GM23338 (cell line): ENCODE results near the gene USP7. TPM values are rescaled to one million over a fixed set of nuclear protein-coding genes. Genes with fewer than 3 reads are reported as not detected.
"Not testable (repeated sequence)": the region's sequence is repeated elsewhere in the genome, so short reads cannot be mapped to it uniquely, and the experiment has no call there.

Source experiments
- ATAC-seq: fragments of 200-7000 bp; cut with Tn5 transposase; 3 replicates; pipeline ENCODE4 v1.9.1; 2020
- DNase-seq: peaks from one replicate; pipeline ENCODE4 v3.0.0-alpha.2; 2015; ENCODE audit warnings: low spot score
- H2AFZ ChIP-seq: fragments of 200-600 bp; sonication (generic); 2 replicates; pipeline ENCODE4 v1.8.0; 2016; ENCODE audit warnings: antibody characterized with exemption, mild to moderate bottlenecking, moderate library complexity
- H3F3A ChIP-seq: fragments of 200-600 bp; sonication (generic); replicated peaks from 2 replicates; pipeline ENCODE4 v1.8.0; 2017; ENCODE audit warnings: antibody characterized with exemption, mixed run types, low read depth
- H3K27ac ChIP-seq: fragments of 200-600 bp; sonication (generic); 2 replicates; pipeline ENCODE4 v1.6.1; 2016; ENCODE audit warnings: low read depth
- H3K27me3 ChIP-seq: fragments of 200-600 bp; sonication (generic); 2 replicates; pipeline ENCODE4 v1.8.0; 2016; ENCODE audit warnings: mild to moderate bottlenecking, mixed run types, moderate library complexity; ENCODE audit not compliant: insufficient read depth
- H3K36me3 ChIP-seq: fragments of 200-600 bp; sonication (generic); 2 replicates; pipeline ENCODE4 v1.8.0; 2016; ENCODE audit warnings: mild to moderate bottlenecking; ENCODE audit not compliant: insufficient read depth
- H3K4me1 ChIP-seq: fragments of 200-600 bp; sonication (generic); 2 replicates; pipeline ENCODE4 v1.8.0; 2016; ENCODE audit warnings: mild to moderate bottlenecking, moderate library complexity; ENCODE audit not compliant: insufficient read depth
- H3K4me2 ChIP-seq: fragments of 200-600 bp; sonication (generic); 2 replicates; pipeline ENCODE4 v1.7.1; 2017; ENCODE audit warnings: mixed run types
- H3K4me3 ChIP-seq: fragments of 200-600 bp; sonication (generic); 2 replicates; pipeline ENCODE4 v1.6.1; 2016; ENCODE audit warnings: mixed run types
- H3K79me2 ChIP-seq: fragments of 200-600 bp; sonication (generic); replicated peaks from 2 replicates; pipeline ENCODE4 v1.8.0; 2017; ENCODE audit warnings: mild to moderate bottlenecking; ENCODE audit not compliant: insufficient read depth
- H3K9me2 ChIP-seq: fragments of 200-600 bp; sonication (generic); 2 replicates; pipeline ENCODE4 v1.8.0; 2017; ENCODE audit not compliant: insufficient read depth
- H4K20me1 ChIP-seq: fragments of 200-600 bp; sonication (generic); replicated peaks from 2 replicates; pipeline ENCODE4 v1.8.0; 2017; ENCODE audit warnings: mild to moderate bottlenecking; ENCODE audit not compliant: insufficient read depth
- H3K27ac Mint-ChIP-seq: 2 replicates; pipeline ENCODE4 v1.8.0; 2020; ENCODE audit warnings: inconsistent platforms, mild to moderate bottlenecking, moderate library complexity, mixed read lengths
- H3K27me3 Mint-ChIP-seq: 3 replicates; pipeline ENCODE4 v1.8.0; 2022; ENCODE audit warnings: low read depth, mild to moderate bottlenecking, moderate library complexity, mixed read lengths, inconsistent platforms; ENCODE audit not compliant: insufficient read depth, poor library complexity
- H3K36me3 Mint-ChIP-seq: 3 replicates; pipeline ENCODE4 v1.8.0; 2021; ENCODE audit warnings: low read depth, mild to moderate bottlenecking, inconsistent platforms, moderate library complexity, mixed read lengths
- H3K4me1 Mint-ChIP-seq: 3 replicates; pipeline ENCODE4 v1.8.0; 2020; ENCODE audit warnings: mild to moderate bottlenecking, inconsistent platforms, mixed read lengths
- H3K4me3 Mint-ChIP-seq: 3 replicates; pipeline ENCODE4 v1.8.0; 2021; ENCODE audit warnings: moderate library complexity, mild to moderate bottlenecking, inconsistent platforms, mixed read lengths
- H3K9me3 Mint-ChIP-seq: 3 replicates; pipeline ENCODE4 v1.8.0; 2020; ENCODE audit warnings: moderate library complexity, mild to moderate bottlenecking, inconsistent platforms, mixed read lengths
- CREB1 ChIP-seq: fragments of 250-450 bp; sonication (Bioruptor Pico); IDR thresholded peaks from 2 replicates; pipeline ENCODE4 v1.5.0; 2020; ENCODE audit warnings: low read depth, mild to moderate bottlenecking, moderate library complexity
- CTCF ChIP-seq, 2 experiments: fragments of 200-600 bp in 1 of 2; sonication (generic) in 1 of 2; conservative IDR thresholded peaks; 2 replicates each; pipeline versions ENCODE4 v1.5.1 to v1.6.1; 2016 to 2017; ENCODE audit warnings: antibody characterized with exemption in 2 of 2, low read depth in 2 of 2, mild to moderate bottlenecking in 2 of 2, moderate library complexity in 1 of 2
- ETS1 ChIP-seq: IDR thresholded peaks from 2 replicates; pipeline ENCODE4 v1.6.1; 2016; ENCODE audit warnings: antibody characterized with exemption
- EZH2 ChIP-seq: fragments of 200-600 bp; sonication (generic); IDR thresholded peaks from one replicate; pipeline ENCODE4 v1.8.0; 2017; ENCODE audit warnings: antibody characterized with exemption, mild to moderate bottlenecking, low read depth; ENCODE audit not compliant: unreplicated experiment
- EZH2phosphoT487 ChIP-seq: fragments of 200-600 bp; sonication (generic); IDR thresholded peaks from one replicate; pipeline ENCODE4 v1.8.1; 2018; ENCODE audit warnings: antibody characterized with exemption; ENCODE audit not compliant: unreplicated experiment
- JUNB ChIP-seq: IDR thresholded peaks from one replicate; pipeline ENCODE4 v1.6.1; 2016; ENCODE audit warnings: antibody characterized with exemption; ENCODE audit not compliant: unreplicated experiment
- REST ChIP-seq: IDR thresholded peaks from one replicate; pipeline ENCODE4 v1.6.1; 2018; ENCODE audit warnings: antibody characterized with exemption; ENCODE audit not compliant: unreplicated experiment
- ZNF331 ChIP-seq: fragments of 250-450 bp; sonication (Bioruptor Pico); IDR thresholded peaks from 2 replicates; pipeline ENCODE4 v1.5.0; 2020; ENCODE audit warnings: low read depth, mild to moderate bottlenecking, moderate library complexity
- ZNF462 ChIP-seq: fragments of 250-450 bp; sonication (Bioruptor Pico); IDR thresholded peaks from 2 replicates; pipeline ENCODE4 v1.5.0; 2020; ENCODE audit warnings: mild to moderate bottlenecking, moderate library complexity
- polyA plus RNA-seq: library from polyadenylated mRNA; unstranded; fragments of >200 nt; fragmentation: Nextera tagmentation; extraction: Ambion mirVana; gene quantifications from 2 replicates; pipeline ENCODE4 v1.2.1, GENCODE V29; 2016
- total RNA-seq: library from RNA; depleted of rRNA; stranded (reverse); fragments of >200 nt; shearing (Covaris generic); gene quantifications from 2 replicates; pipeline ENCODE4 v1.2.3, GENCODE V29; 2014

The USP7 gene
- total and polyA plus RNA-seq, 2 experiments from 2014 or later = 42.3 to 130 TPM

GRCh38 chr16:8971416-8971815, 7.7 kb upstream of the USP7 start:
- DNase-seq (no peak), ATAC-seq (no peak)
- Histone ChIP-seq H4K20me1 (no peaks in the 10 kb centered on the region), H3K9me2 (no peaks in the 10 kb centered on the region), H3K4me3 (no peak overlapping the region), H3K27ac (no peak overlapping the region), H3K36me3 (no peaks in the 10 kb centered on the region), H3K79me2 (no peaks in the 10 kb centered on the region), H2AFZ (no peak overlapping the region), H3F3A (peaks cover 19% of the 10 kb centered on the region; the same call in 1 of the 2 replicates), H3K4me1 (peaks cover 26% of the 10 kb centered on the region), H3K4me2 (no peak overlapping the region), H3K27me3 (no peaks in the 10 kb centered on the region)
- no peaks in the 10 kb centered on the region for H3K9me3 Mint-ChIP-seq
- H3K27me3 Mint-ChIP-seq = peaks cover 11% of the 10 kb centered on the region
- peaks cover 15% of the 10 kb centered on the region; the same call in 2 of the 3 replicates for H3K4me1 Mint-ChIP-seq
- no peak overlapping the region for H3K27ac Mint-ChIP-seq
- H3K36me3 Mint-ChIP-seq = no peaks in the 10 kb centered on the region
- H3K4me3 Mint-ChIP-seq = no peak overlapping the region
- TF ChIP-seq ZNF462 (CRISPR knock-in tag) = no peak
- no peak for TF ChIP-seq EZH2
- no peak for TF ChIP-seq CREB1 (CRISPR knock-in tag)
- TF ChIP-seq EZH2phosphoT487 = no peak
- TF ChIP-seq ZNF331 (CRISPR knock-in tag) = no peak
- no peak for TF ChIP-seq REST
- no peak for TF ChIP-seq CTCF (conservative IDR thresholded peaks at IDR 0.05; ENCODE audit: low read depth in 2 of 2)
- no peak for TF ChIP-seq ETS1
- no peak for TF ChIP-seq JUNB

- H3K27me3 Mint-ChIP-seq = peaks cover 20% of the 10 kb centered on the region
- not testable (repeated sequence) for ATAC-seq, H3K4me3 Mint-ChIP-seq
Observed at GRCh38 chr16:8969202-8969897, 5.6 kb upstream of the USP7 start.

More at GRCh38 chr16:8969202-8969897, 5.6 kb upstream of the USP7 start:
- H3K27ac ChIP-seq, H3K36me3 ChIP-seq, H3K36me3 Mint-ChIP-seq, H3K27ac Mint-ChIP-seq, H2AFZ ChIP-seq, H3K9me2 ChIP-seq, H3K79me2 ChIP-seq, H4K20me1 ChIP-seq, H3K4me2 ChIP-seq, H3K9me3 Mint-ChIP-seq, H3K4me3 ChIP-seq, DNase-seq: not testable (repeated sequence)
- H3K4me1 Mint-ChIP-seq = peaks cover 26% of the 10 kb centered on the region
- peaks cover 13% of the 10 kb centered on the region for H3K27me3 ChIP-seq
- peaks cover 34% of the 10 kb centered on the region for H3K4me1 ChIP-seq
- peaks cover 15% of the 10 kb centered on the region for H3F3A ChIP-seq
